ENCODE results near the gene PGM3.

DNA sequence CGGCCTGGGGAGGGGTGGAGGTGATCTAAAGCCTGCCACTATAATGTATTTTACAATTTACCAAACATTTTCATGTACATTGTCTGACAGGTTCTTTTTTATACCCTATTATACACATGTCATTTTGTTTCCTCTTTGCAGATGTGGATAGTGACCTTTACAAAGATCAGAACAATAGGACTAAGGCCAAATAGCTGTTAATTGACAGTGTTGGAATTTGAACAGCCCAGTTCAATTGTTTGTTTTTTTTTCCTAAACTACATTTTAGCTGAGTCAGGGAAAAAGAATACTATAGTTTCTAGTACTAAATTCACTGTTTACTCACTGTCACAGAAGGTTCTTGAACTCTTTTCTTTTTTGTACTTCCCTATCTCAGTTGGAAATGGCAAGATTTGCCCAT is 40.2 kb downstream of the PGM3 start:
- TF ChIP-seq, protein P1, sequence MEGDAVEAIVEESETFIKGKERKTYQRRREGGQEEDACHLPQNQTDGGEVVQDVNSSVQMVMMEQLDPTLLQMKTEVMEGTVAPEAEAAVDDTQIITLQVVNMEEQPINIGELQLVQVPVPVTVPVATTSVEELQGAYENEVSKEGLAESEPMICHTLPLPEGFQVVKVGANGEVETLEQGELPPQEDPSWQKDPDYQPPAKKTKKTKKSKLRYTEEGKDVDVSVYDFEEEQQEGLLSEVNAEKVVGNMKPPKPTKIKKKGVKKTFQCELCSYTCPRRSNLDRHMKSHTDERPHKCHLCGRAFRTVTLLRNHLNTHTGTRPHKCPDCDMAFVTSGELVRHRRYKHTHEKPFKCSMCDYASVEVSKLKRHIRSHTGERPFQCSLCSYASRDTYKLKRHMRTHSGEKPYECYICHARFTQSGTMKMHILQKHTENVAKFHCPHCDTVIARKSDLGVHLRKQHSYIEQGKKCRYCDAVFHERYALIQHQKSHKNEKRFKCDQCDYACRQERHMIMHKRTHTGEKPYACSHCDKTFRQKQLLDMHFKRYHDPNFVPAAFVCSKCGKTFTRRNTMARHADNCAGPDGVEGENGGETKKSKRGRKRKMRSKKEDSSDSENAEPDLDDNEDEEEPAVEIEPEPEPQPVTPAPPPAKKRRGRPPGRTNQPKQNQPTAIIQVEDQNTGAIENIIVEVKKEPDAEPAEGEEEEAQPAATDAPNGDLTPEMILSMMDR (IDR thresholded peaks at IDR 0.05) = no peak
- no peak for TF ChIP-seq EZH2 (IDR thresholded peaks at IDR 0.05; ENCODE audit: borderline replicate concordance, insufficient read depth, low read depth, low read length, poor library complexity, severe bottlenecking)
